ENCODE results near the gene ZFP69B.

Gene ZFP69B

DNA sequence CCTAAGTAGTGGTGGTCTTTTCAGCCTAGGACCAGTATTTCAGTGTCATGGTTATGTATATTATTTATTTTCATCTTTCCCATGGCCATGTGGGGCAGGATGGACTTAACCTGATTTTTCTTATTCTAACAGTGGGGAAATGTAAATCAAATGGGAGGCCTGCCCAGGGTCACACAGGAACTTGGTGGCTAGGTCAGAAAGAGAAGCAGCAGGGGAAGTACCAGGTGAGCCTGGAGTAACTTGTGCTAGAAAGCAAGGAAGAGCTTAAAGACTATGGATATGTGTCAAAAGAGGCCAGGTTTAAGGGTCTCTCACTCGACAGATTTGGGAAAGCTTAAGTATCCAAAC lies 936 bp downstream of the ZFP69B start:
- no peak overlapping the region for H2BK120ac ChIP-seq (ENCODE audit: low read depth, low read length)
- H4K8ac ChIP-seq (ENCODE audit: low read depth, low read length), result no peak overlapping the region
- H3K79me1 ChIP-seq (ENCODE audit: low read depth, low read length), result peaks cover 5% of the 10 kb centered on the region
- no peak overlapping the region for H4K91ac ChIP-seq (ENCODE audit: low read depth, low read length, poor library complexity)
- H3K4me2 ChIP-seq (ENCODE audit: insufficient read depth, low read length, poor library complexity, severe bottlenecking), result no peak overlapping the region
- WGBS, 2 donors (ENCODE audit: extremely low coverage in 2 of 2, insufficient read length in 2 of 2, insufficient replicate concordance in 1 of 2), result no CpG with 5 or more reads among the region's 1 CpG
- peaks cover 5 to 65% of the 10 kb centered on the region in 2 donors for H3K9me3 ChIP-seq (replicated peaks in 1 of 2; ENCODE audit: control insufficient read depth in 2 of 2, insufficient read depth in 1 of 2, low read depth in 1 of 2, low read length in 2 of 2)
- H3K9ac ChIP-seq (ENCODE audit: low read depth, low read length, poor library complexity), result no peak overlapping the region
- H2BK12ac ChIP-seq (ENCODE audit: low read length), result no peak overlapping the region
- peak overlapping the region; percentile 74 for H2BK15ac ChIP-seq (ENCODE audit: low read length)
- H3K4me3 ChIP-seq (ENCODE audit: low read length in 2 of 2), result peak overlapping the region in 1 of 2 donors; percentile 75
- H3K14ac ChIP-seq (ENCODE audit: low read length), result no peak overlapping the region
- no peak overlapping the region for H3K27ac ChIP-seq (replicated peaks; ENCODE audit: low read length)
- no peak overlapping the region for H3K4ac ChIP-seq (ENCODE audit: low read length)
- H3K23ac ChIP-seq (ENCODE audit: low read depth, low read length, poor library complexity), result no peak overlapping the region
- no peak overlapping the region for H2BK5ac ChIP-seq (ENCODE audit: low read length)
- peaks cover 4 to 37% of the 10 kb centered on the region in 2 donors for H3K36me3 ChIP-seq (replicated peaks in 1 of 2; ENCODE audit: control insufficient read depth in 2 of 2, insufficient read depth in 2 of 2, low read length in 2 of 2)
- peaks cover 3 to 8% of the 10 kb centered on the region in 2 donors for H3K4me1 ChIP-seq (ENCODE audit: control insufficient read depth in 2 of 2, insufficient read depth in 1 of 2, low read depth in 1 of 2, low read length in 2 of 2)
- no peak overlapping the region for H3K18ac ChIP-seq (ENCODE audit: low read length)
- DNase-seq (ENCODE audit: low spot score), result no peak
- H2AK5ac ChIP-seq (ENCODE audit: low read depth, low read length), result peak overlapping the region; percentile 85
- no peaks in the 10 kb centered on the region for H3K27me3 ChIP-seq (ENCODE audit: control insufficient read depth in 3 of 3, insufficient read depth in 3 of 3, low read depth in 1 of 3, low read length in 3 of 3)
- H2AFZ ChIP-seq (ENCODE audit: low read length), result peak overlapping the region; percentile 86

GRCh38 chr1:40454873-40455272 lies 4.6 kb downstream of the ZFP69B start:
- Histone ChIP-seq H3K9me3 (replicated peaks in 1 of 2; ENCODE audit: control insufficient read depth in 2 of 2, insufficient read depth in 1 of 2, low read depth in 1 of 2, low read length in 2 of 2) (peaks cover 21 to 85% of the 10 kb centered on the region in 2 donors), H2BK12ac (ENCODE audit: low read length) (no peak overlapping the region), H3K4me1 (ENCODE audit: control insufficient read depth in 2 of 2, insufficient read depth in 1 of 2, low read depth in 1 of 2, low read length in 2 of 2) (peaks cover 3 to 8% of the 10 kb centered on the region in 2 donors), H2BK120ac (ENCODE audit: low read depth, low read length) (no peak overlapping the region), H4K91ac (ENCODE audit: low read depth, low read length, poor library complexity) (no peak overlapping the region), H2AFZ (ENCODE audit: low read length) (no peak overlapping the region), H3K27me3 (ENCODE audit: control insufficient read depth in 3 of 3, insufficient read depth in 3 of 3, low read depth in 1 of 3, low read length in 3 of 3) (no peaks in the 10 kb centered on the region), H2BK15ac (ENCODE audit: low read length) (no peak overlapping the region), H3K36me3 (replicated peaks in 1 of 2; ENCODE audit: control insufficient read depth in 2 of 2, insufficient read depth in 2 of 2, low read length in 2 of 2) (peaks cover 20 to 73% of the 10 kb centered on the region in 2 donors), H3K14ac (ENCODE audit: low read length) (no peak overlapping the region), H3K18ac (ENCODE audit: low read length) (no peak overlapping the region), H3K23ac (ENCODE audit: low read depth, low read length, poor library complexity) (no peak overlapping the region), H3K4me2 (ENCODE audit: insufficient read depth, low read length, poor library complexity, severe bottlenecking) (no peak overlapping the region), H3K4ac (ENCODE audit: low read length) (no peak overlapping the region), H3K4me3 (ENCODE audit: low read length in 2 of 2) (no peak overlapping the region), H3K27ac (replicated peaks; ENCODE audit: low read length) (no peak overlapping the region), H3K79me1 (ENCODE audit: low read depth, low read length) (peaks cover 4% of the 10 kb centered on the region), H2AK5ac (ENCODE audit: low read depth, low read length) (no peak overlapping the region), H2BK5ac (ENCODE audit: low read length) (no peak overlapping the region), H3K9ac (ENCODE audit: low read depth, low read length, poor library complexity) (no peak overlapping the region), H4K8ac (ENCODE audit: low read depth, low read length) (no peak overlapping the region)
- no CpG with 5 or more reads among the region's 1 CpG for WGBS, 2 donors (ENCODE audit: extremely low coverage in 2 of 2, insufficient read length in 2 of 2, insufficient replicate concordance in 1 of 2)
- no peak for DNase-seq (ENCODE audit: low spot score)

GRCh38 chr1:40462956-40463590 lies 12.8 kb downstream of the ZFP69B start:
- H3K9me3 ChIP-seq (replicated peaks in 1 of 2; ENCODE audit: control insufficient read depth in 2 of 2, insufficient read depth in 1 of 2, low read depth in 1 of 2, low read length in 2 of 2), result peaks cover 41 to 100% of the 10 kb centered on the region in 2 donors
- H3K79me1 ChIP-seq (ENCODE audit: low read depth, low read length), result no peaks in the 10 kb centered on the region
- H2BK12ac ChIP-seq (ENCODE audit: low read length), result no peak overlapping the region
- no peak overlapping the region for H3K4me2 ChIP-seq (ENCODE audit: insufficient read depth, low read length, poor library complexity, severe bottlenecking)
- no peak overlapping the region for H4K91ac ChIP-seq (ENCODE audit: low read depth, low read length, poor library complexity)
- no peak overlapping the region for H3K4me3 ChIP-seq (ENCODE audit: low read length in 2 of 2)
- H3K18ac ChIP-seq (ENCODE audit: low read length), result no peak overlapping the region
- H2BK5ac ChIP-seq (ENCODE audit: low read length), result no peak overlapping the region
- H3K9ac ChIP-seq (ENCODE audit: low read depth, low read length, poor library complexity), result no peak overlapping the region
- no peak overlapping the region for H2BK15ac ChIP-seq (ENCODE audit: low read length)
- no CpG with 5 or more reads among the region's 3 CpGs for WGBS, 2 donors (ENCODE audit: extremely low coverage in 2 of 2, insufficient read length in 2 of 2, insufficient replicate concordance in 1 of 2)
- no peak overlapping the region for H2AK5ac ChIP-seq (ENCODE audit: low read depth, low read length)
- DNase-seq (ENCODE audit: low spot score), result no peak
- H3K23ac ChIP-seq (ENCODE audit: low read depth, low read length, poor library complexity), result no peak overlapping the region
- H3K4me1 ChIP-seq (ENCODE audit: control insufficient read depth in 2 of 2, insufficient read depth in 1 of 2, low read depth in 1 of 2, low read length in 2 of 2), result no peaks in the 10 kb centered on the region
- no peak overlapping the region for H3K14ac ChIP-seq (ENCODE audit: low read length)
- no peak overlapping the region for H3K27ac ChIP-seq (replicated peaks; ENCODE audit: low read length)
- no peak overlapping the region for H4K8ac ChIP-seq (ENCODE audit: low read depth, low read length)
- H3K27me3 ChIP-seq (ENCODE audit: control insufficient read depth in 3 of 3, insufficient read depth in 3 of 3, low read depth in 1 of 3, low read length in 3 of 3), result no peaks in the 10 kb centered on the region
- no peak overlapping the region for H3K4ac ChIP-seq (ENCODE audit: low read length)
- H2AFZ ChIP-seq (ENCODE audit: low read length), result no peak overlapping the region
- peaks cover 25 to 92% of the 10 kb centered on the region in 2 donors for H3K36me3 ChIP-seq (replicated peaks in 1 of 2; ENCODE audit: control insufficient read depth in 2 of 2, insufficient read depth in 2 of 2, low read length in 2 of 2)
- no peak overlapping the region for H2BK120ac ChIP-seq (ENCODE audit: low read depth, low read length)

DNA sequence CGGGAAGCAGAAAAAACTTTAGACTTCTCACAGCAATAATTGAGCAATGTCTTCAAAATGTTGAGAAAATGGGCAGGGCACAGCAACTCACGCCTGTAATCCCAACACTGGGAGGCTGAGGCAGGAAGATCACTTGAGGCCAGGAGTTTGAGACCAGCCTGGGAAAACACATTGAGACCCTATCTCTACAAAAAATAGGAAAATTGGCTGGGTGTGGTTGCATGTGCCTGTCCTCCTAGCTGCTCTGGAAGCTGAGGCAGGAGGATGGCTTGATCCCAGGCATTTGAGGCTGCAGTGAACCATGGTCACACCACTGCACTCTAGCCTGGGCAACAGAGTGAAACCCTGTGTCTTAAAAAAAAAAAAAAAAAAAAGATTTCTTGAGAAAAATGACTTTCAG lies 19.1 kb downstream of the ZFP69B start:
- no peak overlapping the region for H3K4me3 ChIP-seq (ENCODE audit: low read length in 2 of 2)
- H2AK5ac ChIP-seq (ENCODE audit: low read depth, low read length), result no peak overlapping the region
- no peak for DNase-seq (ENCODE audit: low spot score)
- no peak overlapping the region for H3K4ac ChIP-seq (ENCODE audit: low read length)
- H3K27ac ChIP-seq (replicated peaks; ENCODE audit: low read length), result no peak overlapping the region
- no peak overlapping the region for H2BK120ac ChIP-seq (ENCODE audit: low read depth, low read length)
- H2BK12ac ChIP-seq (ENCODE audit: low read length), result no peak overlapping the region
- no peak overlapping the region for H2BK5ac ChIP-seq (ENCODE audit: low read length)
- H3K14ac ChIP-seq (ENCODE audit: low read length), result no peak overlapping the region
- no peak overlapping the region for H2AFZ ChIP-seq (ENCODE audit: low read length)
- H3K27me3 ChIP-seq (ENCODE audit: control insufficient read depth in 3 of 3, insufficient read depth in 3 of 3, low read depth in 1 of 3, low read length in 3 of 3), result no peaks in the 10 kb centered on the region
- WGBS, 2 donors (ENCODE audit: extremely low coverage in 2 of 2, insufficient read length in 2 of 2, insufficient replicate concordance in 1 of 2), result no CpG with 5 or more reads among the region's 2 CpGs
- H2BK15ac ChIP-seq (ENCODE audit: low read length), result no peak overlapping the region
- H3K4me1 ChIP-seq (ENCODE audit: control insufficient read depth in 2 of 2, insufficient read depth in 1 of 2, low read depth in 1 of 2, low read length in 2 of 2), result no peaks in the 10 kb centered on the region
- H3K4me2 ChIP-seq (ENCODE audit: insufficient read depth, low read length, poor library complexity, severe bottlenecking), result no peak overlapping the region
- H3K18ac ChIP-seq (ENCODE audit: low read length), result no peak overlapping the region
- H3K23ac ChIP-seq (ENCODE audit: low read depth, low read length, poor library complexity), result no peak overlapping the region
- no peak overlapping the region for H3K9ac ChIP-seq (ENCODE audit: low read depth, low read length, poor library complexity)
- H3K9me3 ChIP-seq (replicated peaks in 1 of 2; ENCODE audit: control insufficient read depth in 2 of 2, insufficient read depth in 1 of 2, low read depth in 1 of 2, low read length in 2 of 2), result peaks cover 22 to 71% of the 10 kb centered on the region in 2 donors
- no peak overlapping the region for H4K8ac ChIP-seq (ENCODE audit: low read depth, low read length)
- no peaks in the 10 kb centered on the region for H3K79me1 ChIP-seq (ENCODE audit: low read depth, low read length)
- H3K36me3 ChIP-seq (replicated peaks in 1 of 2; ENCODE audit: control insufficient read depth in 2 of 2, insufficient read depth in 2 of 2, low read length in 2 of 2), result peaks cover 5 to 39% of the 10 kb centered on the region in 2 donors
- no peak overlapping the region for H4K91ac ChIP-seq (ENCODE audit: low read depth, low read length, poor library complexity)
